HG03045 (cell line): ENCODE results near the gene PFKP.

ENCODE experiments used
- ATAC-seq: cut with Tn5 transposase; IDR thresholded peaks from one replicate; pipeline ENCODE4 v1.9.1; 2021; ENCODE audit warnings: mild to moderate bottlenecking, moderate library complexity; ENCODE audit not compliant: unreplicated experiment

The PFKP gene

GRCh38 chr10:3111621-3112163, 44.3 kb downstream of the PFKP start:
- no peak for ATAC-seq

GRCh38 chr10:3113343-3113720, 46.0 kb downstream of the PFKP start:
- ATAC-seq = no peak

- ATAC-seq = no peak
Observed at GRCh38 chr10:3115685-3116084, 48.3 kb downstream of the PFKP start.

GRCh38 chr10:3116508-3117100, 49.3 kb downstream of the PFKP start:
- no peak for ATAC-seq

- ATAC-seq = no peak
Observed at GRCh38 chr10:3117486-3117885, 50.1 kb downstream of the PFKP start.

GRCh38 chr10:3118641-3119091, 51.3 kb downstream of the PFKP start:
- no peak for ATAC-seq

- ATAC-seq = no peak
Observed at GRCh38 chr10:3119796-3120459, 52.6 kb downstream of the PFKP start.

GRCh38 chr10:3122034-3122433, 54.7 kb downstream of the PFKP start:
- no peak for ATAC-seq

GRCh38 chr10:3122486-3123205, 55.3 kb downstream of the PFKP start:
- no peak for ATAC-seq

GRCh38 chr10:3123571-3124411, 56.4 kb downstream of the PFKP start:
- ATAC-seq = no peak

GRCh38 chr10:3124412-3125175, 57.2 kb downstream of the PFKP start:
- no peak for ATAC-seq

- ATAC-seq = no peak
Observed at GRCh38 chr10:3125527-3126170, 58.3 kb downstream of the PFKP start.

- ATAC-seq = no peak
Observed at GRCh38 chr10:3126249-3126648, 58.9 kb downstream of the PFKP start.

GRCh38 chr10:3126741-3127346, 59.5 kb downstream of the PFKP start:
- ATAC-seq = no peak

GRCh38 chr10:3127921-3128320, 60.6 kb downstream of the PFKP start:
- no peak for ATAC-seq

- no peak for ATAC-seq
Observed at GRCh38 chr10:3128379-3129130, 61.2 kb downstream of the PFKP start.

GRCh38 chr10:3129581-3130340, 62.4 kb downstream of the PFKP start:
- ATAC-seq = no peak

- no peak for ATAC-seq
Observed at GRCh38 chr10:3131098-3131497, 63.8 kb downstream of the PFKP start.
